ENCODE results near the gene ASB14.
"Not testable (repeated sequence)": the region's sequence is repeated elsewhere in the genome, so short reads cannot be mapped to it uniquely, and the experiment has no call there.

ASB14 gene

DNA sequence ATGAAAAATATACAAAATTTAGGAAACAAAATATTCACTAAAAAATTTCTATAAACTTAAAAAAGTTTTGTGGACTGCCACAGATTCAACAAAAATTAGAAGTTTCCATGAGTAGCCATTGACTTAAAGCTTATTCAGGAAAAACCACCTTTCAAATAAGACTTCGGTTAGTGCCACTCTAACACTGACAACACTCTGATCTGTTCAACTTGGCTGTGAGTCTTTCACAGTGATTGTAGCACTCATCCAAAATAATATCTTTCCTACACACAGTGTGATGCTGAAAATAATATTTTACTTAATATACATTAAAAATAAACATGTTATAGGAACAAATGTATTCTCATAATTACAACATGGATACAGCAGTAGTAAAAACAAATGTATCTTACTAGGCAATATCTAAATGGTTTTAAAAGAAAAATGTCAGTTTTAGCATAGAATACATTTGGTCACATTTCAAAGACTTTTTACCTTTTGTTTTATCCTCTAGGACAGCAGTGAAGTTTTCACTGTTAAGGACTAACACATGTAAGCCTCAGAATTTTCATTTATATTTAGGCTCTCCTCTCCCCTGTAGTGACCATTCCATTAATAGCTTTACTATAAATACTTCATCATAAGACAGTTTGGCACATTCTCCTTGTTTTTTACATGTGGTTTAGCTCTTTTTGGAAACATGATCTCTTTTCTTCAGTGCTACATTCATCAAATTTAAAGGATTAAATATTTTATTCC is at the start of gene ASB14:
ASB14 (minus strand) TSS at position 527 of the 738 bp plus-strand sequence. CDS start 652 bp downstream, outside the sequence.
- TF ChIP-seq, protein P1, sequence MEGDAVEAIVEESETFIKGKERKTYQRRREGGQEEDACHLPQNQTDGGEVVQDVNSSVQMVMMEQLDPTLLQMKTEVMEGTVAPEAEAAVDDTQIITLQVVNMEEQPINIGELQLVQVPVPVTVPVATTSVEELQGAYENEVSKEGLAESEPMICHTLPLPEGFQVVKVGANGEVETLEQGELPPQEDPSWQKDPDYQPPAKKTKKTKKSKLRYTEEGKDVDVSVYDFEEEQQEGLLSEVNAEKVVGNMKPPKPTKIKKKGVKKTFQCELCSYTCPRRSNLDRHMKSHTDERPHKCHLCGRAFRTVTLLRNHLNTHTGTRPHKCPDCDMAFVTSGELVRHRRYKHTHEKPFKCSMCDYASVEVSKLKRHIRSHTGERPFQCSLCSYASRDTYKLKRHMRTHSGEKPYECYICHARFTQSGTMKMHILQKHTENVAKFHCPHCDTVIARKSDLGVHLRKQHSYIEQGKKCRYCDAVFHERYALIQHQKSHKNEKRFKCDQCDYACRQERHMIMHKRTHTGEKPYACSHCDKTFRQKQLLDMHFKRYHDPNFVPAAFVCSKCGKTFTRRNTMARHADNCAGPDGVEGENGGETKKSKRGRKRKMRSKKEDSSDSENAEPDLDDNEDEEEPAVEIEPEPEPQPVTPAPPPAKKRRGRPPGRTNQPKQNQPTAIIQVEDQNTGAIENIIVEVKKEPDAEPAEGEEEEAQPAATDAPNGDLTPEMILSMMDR (IDR thresholded peaks at IDR 0.05; ENCODE audit: extremely low read depth, missing control alignments), result no peak
- DNase-seq (ENCODE audit: low spot score), result no peak

GRCh38 chr3:57339071-57339642 is 46.7 kb upstream of the ASB14 start:
- DNase-seq (ENCODE audit: low spot score), result not testable (repeated sequence)

GRCh38 chr3:57338272-57339070 is 46.0 kb upstream of the ASB14 start:
- DNase-seq (ENCODE audit: low spot score), result not testable (repeated sequence)

- TF ChIP-seq, protein P1 (IDR thresholded peaks at IDR 0.05; ENCODE audit: extremely low read depth, missing control alignments), result no peak
- DNase-seq (ENCODE audit: low spot score), result no peak
Observed at GRCh38 chr3:57335283-57335938, 42.9 kb upstream of the ASB14 start.

GRCh38 chr3:57331078-57331610 is 38.7 kb upstream of the ASB14 start:
- TF ChIP-seq, protein P1 (IDR thresholded peaks at IDR 0.05; ENCODE audit: extremely low read depth, missing control alignments), result no peak
- DNase-seq (ENCODE audit: low spot score), result no peak

DNA sequence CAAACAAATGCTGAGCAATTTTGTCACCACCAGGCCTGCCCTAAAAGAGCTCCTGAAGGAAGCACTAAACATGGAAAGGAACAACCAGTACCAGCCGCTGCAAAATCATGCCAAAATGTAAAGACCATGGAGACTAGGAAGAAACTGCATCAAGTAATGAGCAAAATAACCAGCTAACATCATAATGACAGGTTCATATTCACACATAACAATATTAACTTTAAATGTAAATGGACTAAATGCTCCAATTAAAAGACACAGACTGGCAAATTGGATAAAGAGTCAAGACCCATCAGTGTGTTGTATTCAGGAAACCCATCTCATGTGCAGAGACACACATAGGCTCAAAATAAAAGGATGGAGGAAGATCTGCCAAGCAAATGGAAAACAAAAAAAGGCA is 34.0 kb upstream of the ASB14 start:
- DNase-seq (ENCODE audit: low spot score), result not testable (repeated sequence)

GRCh38 chr3:57314204-57314603 is 21.7 kb upstream of the ASB14 start:
- DNase-seq (ENCODE audit: low spot score), result no peak
- TF ChIP-seq, protein P1 (IDR thresholded peaks at IDR 0.05; ENCODE audit: extremely low read depth, missing control alignments), result no peak

GRCh38 chr3:57309769-57310360 is 17.4 kb upstream of the ASB14 start:
- TF ChIP-seq, protein P1 (IDR thresholded peaks at IDR 0.05; ENCODE audit: extremely low read depth, missing control alignments), result no peak
- DNase-seq (ENCODE audit: low spot score), result no peak

DNA sequence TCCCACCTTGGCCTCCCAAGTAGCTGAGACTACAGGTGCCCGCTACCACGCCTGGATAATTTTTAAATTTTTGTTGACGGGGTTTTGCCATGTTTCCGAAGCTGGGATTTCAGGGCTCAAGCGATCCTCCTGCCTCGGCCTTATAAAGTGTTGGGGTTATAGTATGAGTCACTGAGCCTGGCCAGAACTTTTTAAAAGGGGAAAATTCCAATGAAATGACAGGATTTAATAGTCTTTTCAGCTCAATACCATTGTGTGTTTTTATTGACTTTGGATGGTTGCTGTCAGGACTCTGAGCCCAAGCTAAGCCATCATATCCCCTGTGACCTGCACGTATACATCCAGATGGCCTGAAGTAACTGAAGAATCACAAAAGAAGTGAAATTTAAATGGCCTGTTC is 11.0 kb upstream of the ASB14 start:
- not testable (repeated sequence) for DNase-seq (ENCODE audit: low spot score)
